Sigmoid colon (tissue), 7 donors: ENCODE data around the gene CMKLR1. TPM values are rescaled to one million over a fixed set of nuclear protein-coding genes. Genes with fewer than 3 reads are reported as not detected.

ENCODE experiments used
- DNase-seq: peaks from one replicate; pipeline ENCODE4 v3.0.0-alpha.2; 2019
- H3K27ac ChIP-seq, 4 donors: fragments of 200-600 bp; sonication (generic); one replicate each; pipeline ENCODE4 v1.5.1; 2016 to 2019; ENCODE audit warnings: mild to moderate bottlenecking in 1 of 4
- H3K27me3 ChIP-seq, 3 donors: fragments of 200-600 bp; sonication (generic); one replicate each; pipeline ENCODE4 v1.5.1; 2019; ENCODE audit warnings: mild to moderate bottlenecking in 1 of 3
- H3K36me3 ChIP-seq, 4 donors: fragments of 200-600 bp; sonication (generic); one replicate each; pipeline ENCODE4 v1.5.1; 2016 to 2019
- H3K4me1 ChIP-seq, 4 donors: fragments of 200-600 bp; sonication (generic); one replicate each; pipeline ENCODE4 v1.5.1; 2017 to 2019
- H3K4me3 ChIP-seq, 4 donors: fragments of 200-600 bp; sonication (generic); one replicate each; pipeline ENCODE4 v1.5.1; 2017 to 2019; ENCODE audit warnings: mild to moderate bottlenecking in 2 of 4, moderate library complexity in 1 of 4
- H3K9me3 ChIP-seq, 4 donors: fragments of 200-600 bp in 3 of 4; sonication (generic) in 3 of 4; one replicate each; pipeline versions ENCODE4 v1.5.1 to v1.6.1; 2013 to 2019
- EP300 ChIP-seq, 4 donors: sonication (generic); formaldehyde crosslinking; IDR thresholded peaks; one replicate each; pipeline ENCODE4 v1.6.1; 2017; ENCODE audit warnings: antibody characterized with exemption in 4 of 4
- POLR2A ChIP-seq, 2 donors: fragments of 450-650 bp; IDR thresholded peaks; one replicate each; pipeline ENCODE4 v1.6.1; 2016; ENCODE audit warnings: antibody characterized with exemption in 2 of 2, mild to moderate bottlenecking in 2 of 2, moderate library complexity in 2 of 2
- POLR2AphosphoS5 ChIP-seq, 4 donors: sonication (generic); formaldehyde crosslinking; IDR thresholded peaks; one replicate each; pipeline ENCODE4 v1.6.1; 2017; ENCODE audit warnings: antibody characterized with exemption in 4 of 4
- WGBS, 2 donors: extraction: QIAGEN DNeasy Blood & Tissue Kit; methylation state at CpG; one replicate each; pipeline ENCODE4 v1.1.7; 2013; 5-methylcytosine and 5-hydroxymethylcytosine counted together
- intact Hi-C: fragments of 100-400 bp; cut with DNase I; formaldehyde crosslinking; loops from one replicate; pipeline ENCODE4 v1.15.1; 2023
- polyA plus RNA-seq, 3 donors: library from polyadenylated mRNA; stranded (reverse); fragments of 200-250 nt; gene quantifications; one replicate each; pipeline ENCODE4 v1.2.3, GENCODE V29; 2013
- total RNA-seq, 4 donors: library from RNA; depleted of rRNA; stranded (reverse); fragments of >200 nt; gene quantifications; one replicate each; pipeline ENCODE4 v1.1.0, GENCODE V29; 2016
- TF ChIP-seq, protein P1 (sequence below), 4 experiments: fragments of 450-650 bp in 3 of 4; fragments of 200-600 bp in 1 of 4; IDR thresholded peaks; one replicate each; pipeline ENCODE4 v1.5.1; 2016 to 2019; ENCODE audit warnings: antibody characterized with exemption in 4 of 4, mild to moderate bottlenecking in 3 of 4, moderate library complexity in 2 of 4
- donor health status: healthy with polysubstance abuse.
- donor health status: Bipolar disorder and iron deficiency.
- donor health status: healthy.

CMKLR1 gene
- total and polyA plus RNA-seq, 7 donors = 3.0 to 14.8 (median 10.0) TPM

DNA sequence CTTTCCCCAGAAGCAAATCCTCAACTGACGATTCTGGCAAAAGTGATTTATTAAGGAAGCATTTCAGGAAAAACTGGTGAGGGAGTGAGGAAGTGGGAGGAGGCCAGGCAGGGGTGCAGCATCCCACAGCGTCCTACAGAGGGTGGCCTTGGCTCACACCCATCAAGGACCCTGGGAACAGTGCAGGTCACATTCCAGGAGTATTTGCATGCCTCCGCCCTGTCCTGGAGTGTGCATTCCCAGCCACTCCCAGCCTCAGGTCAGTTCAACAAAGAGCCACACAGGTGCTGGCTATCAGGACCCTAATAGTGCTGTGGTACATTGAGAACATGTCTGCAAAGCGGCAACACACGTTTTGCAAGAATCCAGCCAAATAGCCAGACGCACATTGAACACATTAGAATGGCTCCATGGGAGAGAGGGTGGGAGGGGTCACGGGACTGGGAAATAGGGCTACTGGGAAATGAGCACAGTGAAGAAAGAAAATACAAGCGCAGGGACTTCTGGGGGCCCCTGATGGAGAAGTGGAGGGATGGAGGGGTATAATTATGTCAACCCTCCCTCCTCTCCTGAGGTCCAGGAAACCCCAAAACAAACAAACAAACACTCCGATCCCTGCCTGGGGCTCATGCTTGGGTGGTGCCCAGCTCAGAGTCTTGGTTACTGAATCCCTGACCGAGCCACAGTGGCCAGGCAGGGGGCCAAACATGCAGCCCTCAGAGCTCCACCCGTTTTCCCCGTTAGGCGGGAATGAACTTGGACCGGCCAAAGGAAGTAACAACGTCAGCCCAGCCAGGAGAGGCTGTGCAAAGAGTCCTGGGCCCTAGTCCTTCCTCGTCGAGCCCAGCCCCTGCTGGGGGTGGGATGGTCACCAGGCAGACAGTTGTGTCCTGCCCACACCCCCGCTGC, 36.5 kb downstream of the CMKLR1 start:
- Histone ChIP-seq H3K4me1 (peaks cover 0 to 48% (median 37%) of the 10 kb centered on the region in 4 donors), H3K4me3 (no peak overlapping the region)
- DNase-seq = peak; percentile 92

DNA sequence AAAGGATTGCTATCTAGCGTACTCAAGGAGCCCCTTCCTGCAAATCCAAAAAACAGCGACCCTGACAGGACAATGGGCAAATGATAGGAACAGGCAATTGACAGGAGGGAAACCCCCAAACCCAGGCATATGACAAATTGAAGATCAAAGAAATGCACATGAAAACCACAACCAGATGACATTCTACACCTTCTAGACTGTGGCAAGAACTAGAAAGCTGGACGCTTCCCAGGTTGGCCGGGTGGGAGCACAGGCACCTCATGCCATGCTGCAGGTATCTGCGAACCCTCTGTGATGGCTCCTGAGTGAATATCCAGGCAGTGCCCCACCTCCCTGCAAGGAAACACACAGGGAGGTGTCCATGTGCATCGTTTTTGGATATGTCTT, 37.1 kb downstream of the CMKLR1 start:
- H3K4me3 ChIP-seq = no peak overlapping the region
- H3K27ac ChIP-seq = peak overlapping the region in 2 of 4 donors; percentile 37 to 68
- H3K36me3 ChIP-seq = no peaks in the 10 kb centered on the region
- intact Hi-C loops = no loop called here
- H3K27me3 ChIP-seq = no peaks in the 10 kb centered on the region
- DNase-seq = peak; percentile 48
- WGBS, 2 donors = 61 to 67% methylated on average over 6 of the region's 6 CpGs
- no peaks in the 10 kb centered on the region for H3K9me3 ChIP-seq
- TF ChIP-seq, protein P1, sequence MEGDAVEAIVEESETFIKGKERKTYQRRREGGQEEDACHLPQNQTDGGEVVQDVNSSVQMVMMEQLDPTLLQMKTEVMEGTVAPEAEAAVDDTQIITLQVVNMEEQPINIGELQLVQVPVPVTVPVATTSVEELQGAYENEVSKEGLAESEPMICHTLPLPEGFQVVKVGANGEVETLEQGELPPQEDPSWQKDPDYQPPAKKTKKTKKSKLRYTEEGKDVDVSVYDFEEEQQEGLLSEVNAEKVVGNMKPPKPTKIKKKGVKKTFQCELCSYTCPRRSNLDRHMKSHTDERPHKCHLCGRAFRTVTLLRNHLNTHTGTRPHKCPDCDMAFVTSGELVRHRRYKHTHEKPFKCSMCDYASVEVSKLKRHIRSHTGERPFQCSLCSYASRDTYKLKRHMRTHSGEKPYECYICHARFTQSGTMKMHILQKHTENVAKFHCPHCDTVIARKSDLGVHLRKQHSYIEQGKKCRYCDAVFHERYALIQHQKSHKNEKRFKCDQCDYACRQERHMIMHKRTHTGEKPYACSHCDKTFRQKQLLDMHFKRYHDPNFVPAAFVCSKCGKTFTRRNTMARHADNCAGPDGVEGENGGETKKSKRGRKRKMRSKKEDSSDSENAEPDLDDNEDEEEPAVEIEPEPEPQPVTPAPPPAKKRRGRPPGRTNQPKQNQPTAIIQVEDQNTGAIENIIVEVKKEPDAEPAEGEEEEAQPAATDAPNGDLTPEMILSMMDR (IDR thresholded peaks at IDR 0.05) = no peak
- TF ChIP-seq POLR2A (IDR thresholded peaks at IDR 0.05) (no peak), EP300 (IDR thresholded peaks at IDR 0.05) (no peak), POLR2AphosphoS5 (IDR thresholded peaks at IDR 0.05) (no peak)
- H3K4me1 ChIP-seq = peaks cover 0 to 46% (median 37%) of the 10 kb centered on the region in 4 donors

More for the DNA sequence above, 36.5 kb downstream of the CMKLR1 start:
- no peaks in the 10 kb centered on the region for H3K27me3 ChIP-seq
- H3K27ac ChIP-seq = peak overlapping the region; percentile 37 to 75 (median 54)
- intact Hi-C loops = no loop called here
- WGBS, 2 donors = 13 to 49% methylated on average over 18 of the region's 18 CpGs
- no peaks in the 10 kb centered on the region for H3K9me3 ChIP-seq
- TF ChIP-seq EP300 (IDR thresholded peaks at IDR 0.05) (no peak), POLR2AphosphoS5 (IDR thresholded peaks at IDR 0.05) (no peak), POLR2A (IDR thresholded peaks at IDR 0.05) (no peak)
- TF ChIP-seq, protein P1 (IDR thresholded peaks at IDR 0.05) = no peak
- H3K36me3 ChIP-seq = no peaks in the 10 kb centered on the region

DNA sequence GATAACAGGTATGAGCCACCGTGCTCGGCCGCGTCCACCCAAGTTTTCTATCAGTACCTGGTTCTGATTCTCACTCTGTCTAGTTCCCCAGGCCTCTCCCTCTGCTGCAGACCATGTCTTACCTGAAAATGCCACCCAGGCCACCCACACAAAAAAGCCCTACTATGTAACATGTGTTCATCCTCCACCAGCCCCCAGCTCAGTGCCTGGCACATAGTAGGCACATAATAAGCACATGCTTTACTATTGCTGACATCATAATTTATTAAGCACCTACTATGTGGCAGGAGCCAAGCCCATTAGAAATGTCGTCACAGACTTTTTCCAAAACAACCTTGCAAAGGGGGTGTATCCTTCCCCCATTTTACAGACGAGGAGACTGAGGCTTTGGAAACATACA, 37.8 kb downstream of the CMKLR1 start:
- Histone ChIP-seq H3K27me3 (no peaks in the 10 kb centered on the region), H3K4me3 (no peak overlapping the region), H3K27ac (no peak overlapping the region), H3K36me3 (no peaks in the 10 kb centered on the region), H3K9me3 (no peaks in the 10 kb centered on the region), H3K4me1 (peaks cover 0 to 41% (median 33%) of the 10 kb centered on the region in 4 donors)
- peak; percentile 32 for DNase-seq
- intact Hi-C loops = no loop called here
- 90 to 92% methylated on average over 6 of the region's 6 CpGs for WGBS, 2 donors
- TF ChIP-seq POLR2A (IDR thresholded peaks at IDR 0.05) (no peak), POLR2AphosphoS5 (IDR thresholded peaks at IDR 0.05) (no peak), EP300 (IDR thresholded peaks at IDR 0.05) (no peak)
- TF ChIP-seq, protein P1 (IDR thresholded peaks at IDR 0.05) = no peak

DNA sequence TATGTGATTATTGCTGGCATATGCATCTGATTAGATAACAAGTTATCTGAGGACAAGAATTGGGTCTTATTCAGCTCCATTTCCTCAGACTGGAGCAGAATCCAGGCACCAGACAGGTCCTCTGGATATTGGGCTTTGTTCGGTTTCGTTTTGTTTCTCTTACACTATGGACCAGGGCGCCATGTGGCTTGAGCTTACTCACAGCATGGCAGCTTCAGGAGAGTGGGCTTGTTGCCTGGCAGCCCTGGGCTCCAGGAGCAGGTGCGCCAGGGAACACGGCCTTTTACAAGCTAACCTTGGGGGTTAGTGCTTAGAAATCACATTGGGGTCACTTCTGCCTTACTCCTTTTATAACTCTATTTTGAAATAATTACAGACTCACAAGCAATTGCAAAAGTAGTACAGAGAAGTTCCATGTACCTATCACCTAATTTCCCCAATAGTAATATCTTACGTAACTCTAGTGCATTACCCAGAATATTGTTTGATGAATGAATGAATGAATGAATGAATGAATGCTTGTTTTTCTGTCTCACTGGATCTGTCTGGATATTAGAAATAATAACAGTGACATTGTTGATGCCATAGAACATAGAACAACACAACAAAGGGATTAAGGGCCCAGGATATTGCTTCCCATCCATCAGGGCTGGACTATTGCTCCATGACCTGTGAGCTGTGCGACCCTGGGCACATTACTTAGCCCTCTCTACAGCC, 39.0 kb downstream of the CMKLR1 start:
- intact Hi-C loops = no loop called here
- H3K9me3 ChIP-seq = no peaks in the 10 kb centered on the region
- DNase-seq = peak; percentile 42

More for the DNA sequence above, 39.0 kb downstream of the CMKLR1 start:
- H3K36me3 ChIP-seq = no peaks in the 10 kb centered on the region
- 90 to 95% methylated on average over 7 of the region's 7 CpGs for WGBS, 2 donors
- no peak overlapping the region for H3K4me3 ChIP-seq
- no peaks in the 10 kb centered on the region for H3K27me3 ChIP-seq
- peaks cover 0 to 28% (median 21%) of the 10 kb centered on the region in 4 donors for H3K4me1 ChIP-seq
- H3K27ac ChIP-seq = no peak overlapping the region
- TF ChIP-seq EP300 (IDR thresholded peaks at IDR 0.05) (no peak), POLR2A (IDR thresholded peaks at IDR 0.05) (no peak), POLR2AphosphoS5 (IDR thresholded peaks at IDR 0.05) (no peak)
- TF ChIP-seq, protein P1 (IDR thresholded peaks at IDR 0.05) = no peak
